Endothelial cell of umbilical vein (primary cell): ENCODE results near the gene PPP2R3C.

Experiments used
- CTCF ChIP-seq, 2 donors: IDR thresholded peaks; 1 replicate in 1 of 2; 2 replicates in 1 of 2; pipeline ENCODE4 v1.5.1; 2011; ENCODE audit warnings: low read length in 2 of 2, mild to moderate bottlenecking in 2 of 2, moderate library complexity in 2 of 2, control low read depth in 1 of 2, inconsistent platforms in 1 of 2, low read depth in 1 of 2; ENCODE audit not compliant: insufficient read depth in 1 of 2; ENCODE audit errors: extremely low read depth in 1 of 2
- EZH2 ChIP-seq: IDR thresholded peaks from 2 replicates; pipeline ENCODE4 v1.6.1; 2012; ENCODE audit warnings: borderline replicate concordance, low read depth, mild to moderate bottlenecking, moderate library complexity, low read length, inconsistent platforms; ENCODE audit not compliant: severe bottlenecking
- FOS ChIP-seq: IDR thresholded peaks from 2 replicates; pipeline ENCODE4 v1.6.1; 2011; ENCODE audit warnings: mild to moderate bottlenecking, low read length, moderate library complexity, borderline replicate concordance; ENCODE audit not compliant: insufficient read depth
- GATA2 ChIP-seq: IDR thresholded peaks from 2 replicates; pipeline ENCODE4 v1.7.0; 2011; ENCODE audit warnings: low read depth, mild to moderate bottlenecking, moderate library complexity, mixed read lengths, low read length; ENCODE audit not compliant: insufficient read length, insufficient read depth
- JUN ChIP-seq: IDR thresholded peaks from 2 replicates; pipeline ENCODE4 v1.6.1; 2011; ENCODE audit warnings: borderline replicate concordance, low read depth; ENCODE audit not compliant: insufficient read length, insufficient read depth
- MAX ChIP-seq: IDR thresholded peaks from 2 replicates; pipeline ENCODE4 v1.6.1; 2011; ENCODE audit not compliant: insufficient read depth, insufficient read length
- MYC ChIP-seq: IDR thresholded peaks from one replicate; pipeline ENCODE4 v1.6.1; 2011; ENCODE audit warnings: mild to moderate bottlenecking, low read depth, low read length
- POLR2A ChIP-seq: IDR thresholded peaks from 2 replicates; pipeline ENCODE4 v1.6.1; 2012; ENCODE audit warnings: low read depth, mild to moderate bottlenecking, control low read depth, low read length
- POLR2AphosphoS5 ChIP-seq: IDR thresholded peaks from 2 replicates; pipeline ENCODE4 v1.6.1; 2012; ENCODE audit warnings: low read depth, mild to moderate bottlenecking, control low read depth, low read length, moderate library complexity; ENCODE audit not compliant: insufficient read depth

- TF ChIP-seq POLR2A (no peak), CTCF (IDR thresholded peaks at IDR 0.05; ENCODE audit: extremely low read depth in 1 of 2, insufficient read depth in 1 of 2, low read depth in 1 of 2, low read length in 2 of 2) (no peak), EZH2 (no peak), GATA2 (no peak), POLR2AphosphoS5 (no peak), JUN (no peak), MAX (no peak), FOS (no peak), MYC (no peak)
These were observed 24.9 kb upstream of the PPP2R3C start for GRCh38 chr14:35146711-35147149.
